CD4-positive, alpha-beta T cell treated with Interleukin-12 subunit alpha and Interleukin-12 subunit beta, for 1 hour (primary cell): ENCODE results near the gene OXA1L.
"Not testable (repeated sequence)": the region's sequence is repeated elsewhere in the genome, so short reads cannot be mapped to it uniquely, and the experiment has no call there.

Experiments used
- DNase-seq: peaks from one replicate; pipeline ENCODE4 v3.0.0-alpha.2; 2020

The OXA1L gene

GRCh38 chr14:22766457-22767322 is at the start of gene OXA1L:
OXA1L (plus strand) TSS chr14:22766688; CDS start chr14:22766702, 14 bp downstream.
- DNase-seq = peak; percentile 97

- DNase-seq = no peak
Measured at GRCh38 chr14:22718091-22718490, 48.4 kb upstream of the OXA1L start.

- no peak for DNase-seq
Measured at GRCh38 chr14:22721213-22721612, 45.3 kb upstream of the OXA1L start.

- no peak for DNase-seq
Measured at GRCh38 chr14:22723815-22724214, 42.7 kb upstream of the OXA1L start.

- not testable (repeated sequence) for DNase-seq
Measured at GRCh38 chr14:22724847-22725246, 41.6 kb upstream of the OXA1L start.

GRCh38 chr14:22725374-22725773 is 41.1 kb upstream of the OXA1L start:
- DNase-seq = not testable (repeated sequence)

GRCh38 chr14:22726012-22726411 is 40.5 kb upstream of the OXA1L start:
- no peak for DNase-seq

- DNase-seq = not testable (repeated sequence)
Measured at GRCh38 chr14:22732062-22732461, 34.4 kb upstream of the OXA1L start.

GRCh38 chr14:22733829-22734228 is 32.7 kb upstream of the OXA1L start:
- DNase-seq = no peak

GRCh38 chr14:22735096-22735495 is 31.4 kb upstream of the OXA1L start:
- DNase-seq = no peak

- not testable (repeated sequence) for DNase-seq
Measured at GRCh38 chr14:22736384-22736783, 30.1 kb upstream of the OXA1L start.

GRCh38 chr14:22737052-22737451 is 29.4 kb upstream of the OXA1L start:
- DNase-seq = no peak

- no peak for DNase-seq
Measured at GRCh38 chr14:22739423-22739822, 27.1 kb upstream of the OXA1L start.

- DNase-seq = no peak
Measured at GRCh38 chr14:22740020-22740419, 26.5 kb upstream of the OXA1L start.

GRCh38 chr14:22747769-22748168 is 18.7 kb upstream of the OXA1L start:
- no peak for DNase-seq

- DNase-seq = no peak
Measured at GRCh38 chr14:22748206-22748605, 18.3 kb upstream of the OXA1L start.

GRCh38 chr14:22748631-22749068 is 17.8 kb upstream of the OXA1L start:
- no peak for DNase-seq

- DNase-seq = no peak
Measured at GRCh38 chr14:22752422-22752821, 14.1 kb upstream of the OXA1L start.

GRCh38 chr14:22753586-22753985 is 12.9 kb upstream of the OXA1L start:
- DNase-seq = no peak

- not testable (repeated sequence) for DNase-seq
Measured at GRCh38 chr14:22757972-22758650, 8.4 kb upstream of the OXA1L start.

GRCh38 chr14:22761734-22762133 is 4.8 kb upstream of the OXA1L start:
- no peak for DNase-seq

GRCh38 chr14:22764382-22764781 is 2.1 kb upstream of the OXA1L start:
- no peak for DNase-seq

GRCh38 chr14:22767323-22767589 is 768 bp downstream of the OXA1L start:
- no peak for DNase-seq

GRCh38 chr14:22768947-22769346 is 2.5 kb downstream of the OXA1L start:
- no peak for DNase-seq
